Activated CD4-positive, CD25-positive, alpha-beta regulatory T cell treated with anti-CD3 and anti-CD28 coated beads, Interleukin-2, amount 50 U/mL, for 16 hours (primary cell): ENCODE results near the gene DDX49.
"Not testable (repeated sequence)": the region's sequence is repeated elsewhere in the genome, so short reads cannot be mapped to it uniquely, and the experiment has no call there.

ENCODE experiments used
- DNase-seq: peaks from one replicate; pipeline ENCODE4 v3.0.0-alpha.2; 2020; ENCODE audit warnings: low read depth, low spot score

DDX49 gene

GRCh38 chr19:18940769-18941627 lies 21.5 kb downstream of the DDX49 start, which contains the start of gene HOMER3:
Gene HOMER3 (minus strand): TSS chr19:18941217. CDS start chr19:18938982, 2,235 bp downstream.
- peak; percentile 57 for DNase-seq

DNA sequence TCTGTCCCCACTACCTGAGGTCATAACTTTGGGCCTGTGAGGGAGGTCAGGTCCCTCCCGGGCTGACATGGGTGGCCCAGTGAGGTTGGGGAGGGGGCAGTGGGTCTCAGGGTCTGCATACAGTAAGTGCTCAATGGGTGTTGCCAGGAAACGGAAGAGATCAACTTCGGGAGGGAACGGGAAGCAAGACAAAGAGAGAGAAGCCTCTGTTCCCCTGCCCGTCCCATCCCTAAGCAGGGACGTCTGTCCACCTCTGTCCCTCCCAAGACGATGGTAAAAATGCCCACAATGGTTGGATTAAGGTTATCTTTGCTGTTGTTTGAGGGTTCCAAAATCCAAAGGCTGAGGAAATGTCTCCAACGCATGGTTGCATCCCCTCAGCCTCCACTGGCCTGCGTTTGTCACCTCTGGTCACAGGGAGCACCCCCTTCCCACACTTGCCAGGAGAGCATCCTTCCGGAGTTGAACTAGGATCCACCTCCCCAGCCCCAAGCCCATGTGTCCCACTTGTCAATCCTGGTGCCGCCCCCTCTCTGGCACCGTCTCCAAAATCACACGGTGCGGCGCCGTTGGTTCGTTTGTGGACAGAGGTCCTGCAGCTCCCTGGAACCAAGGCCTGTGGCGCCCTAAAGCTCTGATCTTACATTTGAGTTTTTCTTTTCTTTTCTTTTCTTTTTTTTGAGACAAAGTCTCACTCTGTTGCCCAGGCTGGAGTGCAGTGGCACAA lies 22.3 kb downstream of the DDX49 start:
- no peak for DNase-seq

DNA sequence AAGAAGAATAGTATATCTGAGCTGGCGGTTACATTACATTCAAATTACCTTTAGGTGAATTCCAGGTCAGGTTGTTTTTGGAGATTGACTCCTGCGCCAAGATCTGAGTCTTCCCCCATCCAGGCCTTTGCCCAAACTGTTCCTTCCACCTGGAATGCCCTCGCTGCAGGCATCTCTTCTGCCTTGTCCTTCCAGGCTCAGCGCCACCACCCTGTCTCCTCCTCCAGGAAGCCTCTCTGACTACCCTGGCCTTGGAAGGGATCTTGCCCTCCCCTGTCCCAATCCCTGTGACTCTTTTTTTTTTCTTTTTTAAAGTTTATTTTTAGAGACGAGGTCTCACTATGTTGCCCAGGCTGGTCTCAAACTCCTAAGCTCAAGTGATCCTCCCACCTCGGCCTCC lies 23.2 kb downstream of the DDX49 start:
- no peak for DNase-seq

DNA sequence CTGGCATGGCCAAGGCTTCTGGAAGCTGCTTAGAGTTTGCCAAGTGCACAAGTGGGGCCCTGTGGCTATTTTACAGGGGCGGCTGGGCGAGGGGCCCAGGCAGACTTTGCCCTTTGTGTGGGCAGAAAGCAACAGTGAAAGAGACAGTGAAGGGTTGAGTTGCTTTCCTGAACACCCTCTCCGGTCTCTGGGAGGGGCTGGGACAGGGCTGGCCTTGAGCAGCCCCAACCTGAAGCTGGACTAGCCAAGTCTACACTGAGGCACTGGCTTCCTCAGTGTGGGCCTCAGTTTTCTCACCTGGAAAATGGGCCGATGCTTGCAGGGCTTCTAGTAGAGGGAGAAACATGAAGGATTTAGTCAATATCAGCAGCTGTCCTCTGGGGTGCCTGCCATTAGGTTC lies 23.9 kb downstream of the DDX49 start:
- DNase-seq: no peak

GRCh38 chr19:18945297-18945696 lies 25.8 kb downstream of the DDX49 start:
- DNase-seq: no peak

- DNase-seq: no peak
These were observed 26.8 kb downstream of the DDX49 start for GRCh38 chr19:18946335-18946734.

DNA sequence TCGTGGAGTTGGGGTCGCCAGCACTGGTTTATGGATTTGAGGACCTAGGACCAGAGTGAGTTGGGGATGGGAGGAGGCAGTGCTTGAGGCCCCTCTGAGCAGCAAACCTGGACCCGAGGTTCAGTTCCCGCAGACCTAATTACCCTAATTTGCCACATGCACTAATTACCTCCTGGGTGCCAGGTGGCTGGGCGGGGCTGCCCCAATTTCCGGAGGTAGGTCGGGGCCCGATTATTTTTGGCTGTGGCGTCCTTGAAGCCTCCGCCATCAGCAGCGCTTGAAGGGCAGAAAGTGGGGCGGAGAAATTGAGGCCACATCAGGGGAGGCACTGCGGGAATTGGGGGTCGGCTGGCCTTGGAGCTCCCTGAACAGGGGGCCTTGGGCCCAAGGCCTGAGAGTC lies 27.4 kb downstream of the DDX49 start:
- no peak for DNase-seq

GRCh38 chr19:18948075-18948975 lies 28.8 kb downstream of the DDX49 start:
- no peak for DNase-seq

GRCh38 chr19:18948976-18949356 lies 29.5 kb downstream of the DDX49 start:
- DNase-seq: no peak

- no peak for DNase-seq
These were observed 30.3 kb downstream of the DDX49 start for GRCh38 chr19:18949858-18950257.

DNA sequence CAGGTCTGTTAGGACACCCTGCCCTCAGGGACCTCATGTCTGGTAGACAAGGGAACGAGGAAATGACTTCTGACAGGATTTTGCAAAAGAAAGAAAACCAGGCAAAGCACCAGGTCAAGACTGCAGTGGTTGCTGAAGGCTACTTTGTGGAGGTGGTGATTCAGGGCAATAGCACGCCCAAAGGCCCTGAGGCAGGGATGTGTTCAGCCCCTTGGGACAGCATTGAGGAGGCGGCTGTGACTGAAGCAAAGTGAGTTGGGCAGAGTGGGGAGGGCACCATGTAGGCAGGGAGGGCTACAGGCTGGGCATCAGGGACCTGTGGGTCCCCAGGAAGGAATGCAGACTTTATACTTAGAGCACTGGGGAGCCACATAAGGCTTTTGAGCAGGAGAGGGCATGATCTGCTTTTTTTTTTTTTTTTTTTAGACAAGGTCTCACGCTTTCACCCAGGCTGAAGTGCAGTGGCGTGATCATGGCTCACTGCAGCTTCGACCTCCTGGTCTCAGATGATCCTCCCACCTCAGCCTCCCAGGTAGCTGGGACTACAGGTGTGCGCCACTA lies 32.3 kb downstream of the DDX49 start:
- DNase-seq: no peak

DNA sequence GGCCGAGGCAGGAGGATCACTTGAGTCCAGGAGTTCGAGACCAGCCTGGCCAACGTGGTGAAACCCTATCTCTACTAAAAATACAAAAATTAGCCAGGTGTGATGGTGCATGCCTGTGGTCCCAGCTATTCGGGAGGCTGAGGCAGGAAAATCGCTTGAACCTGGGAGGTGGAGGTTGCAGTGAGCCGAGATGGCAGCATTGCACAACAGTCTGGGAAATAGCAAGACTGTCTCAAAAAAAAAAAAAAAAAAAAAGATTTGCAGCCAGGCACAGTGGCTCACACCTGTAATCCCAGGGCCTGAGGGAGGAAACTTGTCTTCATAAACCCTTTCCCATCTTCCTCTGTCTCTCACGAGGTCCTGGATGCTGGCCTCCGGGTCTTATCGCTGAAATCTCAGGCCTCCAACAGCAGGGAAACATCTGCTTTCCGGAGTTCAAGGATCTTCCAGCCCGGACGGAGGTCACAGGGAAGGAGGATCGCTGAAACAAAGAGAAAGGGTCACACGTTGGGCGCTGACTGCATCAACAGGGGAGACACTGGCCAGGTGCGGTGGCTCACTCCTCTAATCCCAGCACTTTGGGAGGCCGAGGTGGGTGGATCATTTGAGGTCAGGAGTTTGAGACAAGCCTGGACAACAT lies 33.0 kb downstream of the DDX49 start:
- DNase-seq: not testable (repeated sequence)

- DNase-seq: no peak
These were observed 34.6 kb downstream of the DDX49 start for GRCh38 chr19:18954094-18954493.

- DNase-seq: no peak
These were observed 35.5 kb downstream of the DDX49 start for GRCh38 chr19:18955042-18955441.

- no peak for DNase-seq
These were observed 40.9 kb downstream of the DDX49 start for GRCh38 chr19:18960370-18960769.

- no peak for DNase-seq
These were observed 42.5 kb downstream of the DDX49 start for GRCh38 chr19:18961767-18962620.

- DNase-seq: no peak
These were observed 44.6 kb downstream of the DDX49 start for GRCh38 chr19:18964121-18964520.

DNA sequence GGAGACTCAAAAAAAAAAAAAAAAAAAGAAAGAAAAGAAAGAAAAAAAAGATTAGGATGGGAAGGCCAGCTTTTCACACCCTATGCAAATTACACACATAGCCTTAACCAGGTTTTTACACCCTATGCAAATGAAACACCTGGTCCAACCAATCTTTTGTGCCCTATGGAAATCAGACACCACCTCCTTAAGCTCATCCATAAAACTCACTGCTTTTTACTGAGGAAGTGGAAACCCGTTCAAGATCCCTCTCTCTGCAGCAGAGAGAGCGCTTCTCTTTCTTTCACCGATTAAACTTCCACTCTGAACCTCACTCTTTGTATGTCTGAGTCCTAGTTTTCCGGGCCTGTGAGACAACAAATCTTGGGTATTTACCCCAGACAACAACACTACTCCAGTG lies 46.8 kb downstream of the DDX49 start:
- DNase-seq: no peak

GRCh38 chr19:18967358-18968146 lies 48.0 kb downstream of the DDX49 start:
- DNase-seq: no peak
